GM12892 (cell line): ENCODE data around the gene ADAMTS10. TPM values are rescaled to one million over a fixed set of nuclear protein-coding genes. Genes with fewer than 3 reads are reported as not detected.

Experiments used
- DNase-seq: peaks from one replicate; pipeline ENCODE4 v3.0.0; 2011; ENCODE audit not compliant: insufficient read length
- FAIRE-seq: peaks from 2 replicates; lab custom pipeline; 2011; peaks lifted over from hg19 to GRCh38; lab: Jason Lieb, UNC
- POLR2A ChIP-seq: IDR thresholded peaks from 2 replicates; pipeline ENCODE4 v1.6.1; 2011; ENCODE audit warnings: low read depth, low read length, control low read depth
- POLR2AphosphoS5 ChIP-seq: IDR thresholded peaks from 2 replicates; pipeline ENCODE4 v1.6.1; 2011; ENCODE audit warnings: low read depth, low read length, control low read depth
- TAF1 ChIP-seq: IDR thresholded peaks from 2 replicates; pipeline ENCODE4 v1.6.1; 2011; ENCODE audit warnings: low read depth, mild to moderate bottlenecking, control low read depth, low read length, borderline replicate concordance
- polyA plus RNA-seq: library from polyadenylated mRNA; unstranded; fragments of >200 nt; gene quantifications from one replicate; pipeline ENCODE4 v1.2.1, GENCODE V29; 2012; ENCODE audit warnings: missing spikeins, inconsistent platforms; ENCODE audit not compliant: missing spikeins

ADAMTS10 gene
- polyA plus RNA-seq, result 0.64 TPM

- FAIRE-seq, result no peak
- no peak for TF ChIP-seq POLR2AphosphoS5
- no peak for TF ChIP-seq TAF1
- DNase-seq, result no peak
Measured at GRCh38 chr19:8610041-8610935, at the start of gene ADAMTS10. ADAMTS10 (minus strand) TSS chr19:8610715; CDS start chr19:8605710, 5,005 bp downstream.

- FAIRE-seq, result no peak
Measured at GRCh38 chr19:8659905-8660304, 49.4 kb upstream of the ADAMTS10 start.

GRCh38 chr19:8657869-8658268 lies 47.4 kb upstream of the ADAMTS10 start:
- TF ChIP-seq POLR2AphosphoS5 (no peak), POLR2A (no peak), TAF1 (no peak)
- no peak for DNase-seq
- FAIRE-seq, result no peak

More at GRCh38 chr19:8659905-8660304, 49.4 kb upstream of the ADAMTS10 start:
- no peak for DNase-seq
- TF ChIP-seq POLR2A (no peak), POLR2AphosphoS5 (no peak), TAF1 (no peak)

- no peak for DNase-seq
- TF ChIP-seq POLR2AphosphoS5, result no peak
- no peak for TF ChIP-seq TAF1
- no peak for TF ChIP-seq POLR2A
- FAIRE-seq, result no peak
Measured at GRCh38 chr19:8655340-8655709, 44.8 kb upstream of the ADAMTS10 start.

- TF ChIP-seq POLR2A (no peak), POLR2AphosphoS5 (no peak), TAF1 (no peak)
- no peak for FAIRE-seq
- peak; percentile 70 for DNase-seq
Measured at GRCh38 chr19:8654591-8655339, 44.2 kb upstream of the ADAMTS10 start.

GRCh38 chr19:8648240-8648639 lies 37.7 kb upstream of the ADAMTS10 start:
- no peak for FAIRE-seq
- TF ChIP-seq TAF1, result no peak
- no peak for TF ChIP-seq POLR2A
- TF ChIP-seq POLR2AphosphoS5, result no peak
- DNase-seq, result no peak

GRCh38 chr19:8643860-8644653 lies 33.5 kb upstream of the ADAMTS10 start:
- FAIRE-seq (no peak), DNase-seq (no peak)
- no peak for TF ChIP-seq POLR2A
- no peak for TF ChIP-seq TAF1
- TF ChIP-seq POLR2AphosphoS5, result no peak

GRCh38 chr19:8642561-8642960 lies 32.0 kb upstream of the ADAMTS10 start:
- DNase-seq, result no peak
- no peak for FAIRE-seq
- TF ChIP-seq POLR2AphosphoS5 (no peak), POLR2A (no peak), TAF1 (no peak)

GRCh38 chr19:8641908-8642547 lies 31.5 kb upstream of the ADAMTS10 start:
- FAIRE-seq (no peak), DNase-seq (no peak)
- TF ChIP-seq POLR2A (no peak), POLR2AphosphoS5 (no peak), TAF1 (no peak)

GRCh38 chr19:8641221-8641907 lies 30.8 kb upstream of the ADAMTS10 start:
- DNase-seq, result no peak
- FAIRE-seq, result no peak
- TF ChIP-seq TAF1 (no peak), POLR2AphosphoS5 (no peak), POLR2A (no peak)

- TF ChIP-seq POLR2AphosphoS5 (no peak), POLR2A (no peak), TAF1 (no peak)
- FAIRE-seq, result no peak
- no peak for DNase-seq
Measured at GRCh38 chr19:8640402-8641004, 30.0 kb upstream of the ADAMTS10 start.
